PC-9 (cell line): ENCODE measurements around the gene GUCY2C. TPM values are rescaled to one million over a fixed set of nuclear protein-coding genes. Genes with fewer than 3 reads are reported as not detected.

Experiments used
- BruUV-seq: library from RNA; stranded (reverse); fragments of 400-500 nt; replicated peaks from 2 replicates; lab custom pipeline; 2021; lab: Mats Ljungman, UMichigan
- CTCF ChIA-PET: fragments of 300-600 bp; sonication (Branson Sonifier 250); formaldehyde crosslinking; loops from one replicate; lab custom pipeline; 2022; ENCODE audit warnings: antibody characterized with exemption; lab: Charles Lee
- POLR2A ChIA-PET: fragments of 300-600 bp; sonication (Branson Sonifier 250); formaldehyde crosslinking; loops from one replicate; lab custom pipeline; 2022; ENCODE audit warnings: antibody characterized with exemption; ENCODE audit not compliant: unreplicated experiment; lab: Charles Lee
- DNase-seq, 2 experiments: peaks; one replicate each; pipeline versions ENCODE4 v3.0.0 to v3.0.0-alpha.2; 2015 to 2022; ENCODE audit warnings: mixed read lengths in 1 of 2
- H2AFZ ChIP-seq: fragments of 200-600 bp; sonication (generic); 2 replicates; pipeline ENCODE4 v1.8.1; 2017; ENCODE audit warnings: antibody characterized with exemption
- H3F3A ChIP-seq: fragments of 200-600 bp; sonication (generic); 2 replicates; pipeline ENCODE4 v1.8.1; 2017; ENCODE audit warnings: antibody characterized with exemption, mild to moderate bottlenecking, low read depth; ENCODE audit not compliant: insufficient read depth
- H3K27ac ChIP-seq: fragments of 200-600 bp; sonication (generic); 2 replicates; pipeline ENCODE4 v1.6.1; 2016; ENCODE audit warnings: mixed run types
- H3K27me3 ChIP-seq: fragments of 200-600 bp; sonication (generic); 2 replicates; pipeline ENCODE4 v1.6.1; 2016; ENCODE audit warnings: low read depth, mixed run types; ENCODE audit not compliant: insufficient read depth
- H3K36me3 ChIP-seq: fragments of 200-600 bp; sonication (generic); 2 replicates; pipeline ENCODE4 v1.6.1; 2016; ENCODE audit warnings: low read depth, mixed run types
- H3K4me1 ChIP-seq: fragments of 200-600 bp; sonication (generic); replicated peaks from 2 replicates; pipeline ENCODE4 v1.6.1; 2016; ENCODE audit warnings: mixed run types; ENCODE audit not compliant: insufficient read depth
- H3K4me2 ChIP-seq: fragments of 200-600 bp; sonication (generic); 2 replicates; pipeline ENCODE4 v1.6.1; 2017; ENCODE audit warnings: mixed run types
- H3K4me3 ChIP-seq: fragments of 200-600 bp; sonication (generic); 2 replicates; pipeline ENCODE4 v1.6.1; 2016; ENCODE audit warnings: mixed run types
- H3K79me2 ChIP-seq: fragments of 200-600 bp; sonication (generic); 2 replicates; pipeline ENCODE4 v1.6.1; 2017; ENCODE audit warnings: low read depth, mixed run types
- H3K9me2 ChIP-seq: fragments of 200-600 bp; sonication (generic); 2 replicates; pipeline ENCODE4 v1.8.1; 2017; ENCODE audit warnings: mild to moderate bottlenecking; ENCODE audit not compliant: insufficient read depth
- H3K9me3 ChIP-seq: fragments of 200-600 bp; sonication (generic); 2 replicates; pipeline ENCODE4 v1.8.1; 2016; ENCODE audit warnings: low read depth; ENCODE audit not compliant: insufficient read depth
- H4K20me1 ChIP-seq: fragments of 200-600 bp; sonication (generic); 2 replicates; pipeline ENCODE4 v1.8.1; 2017; ENCODE audit not compliant: insufficient read depth
- CTCF ChIP-seq: fragments of 200-600 bp; sonication (generic); conservative IDR thresholded peaks from 2 replicates; pipeline ENCODE4 v1.6.1; 2017; ENCODE audit warnings: mixed run types, antibody characterized with exemption, mild to moderate bottlenecking, moderate library complexity
- EZH2 ChIP-seq: fragments of 200-600 bp; sonication (generic); IDR thresholded peaks from 2 replicates; pipeline ENCODE4 v1.8.0; 2017; ENCODE audit warnings: antibody characterized with exemption, low read depth
- intact Hi-C: fragments of 100-400 bp; cut with micrococcal nuclease; formaldehyde crosslinking; loops from one replicate; pipeline ENCODE4 v1.10.0; 2022; ENCODE audit not compliant: unreplicated experiment
- total RNA-seq: library from RNA; stranded (reverse); gene quantifications from 2 replicates; pipeline ENCODE4 v1.2.3, GENCODE V29; 2021

GUCY2C gene
- total RNA-seq, 1 experiment from 2014 or later: not detected

DNA sequence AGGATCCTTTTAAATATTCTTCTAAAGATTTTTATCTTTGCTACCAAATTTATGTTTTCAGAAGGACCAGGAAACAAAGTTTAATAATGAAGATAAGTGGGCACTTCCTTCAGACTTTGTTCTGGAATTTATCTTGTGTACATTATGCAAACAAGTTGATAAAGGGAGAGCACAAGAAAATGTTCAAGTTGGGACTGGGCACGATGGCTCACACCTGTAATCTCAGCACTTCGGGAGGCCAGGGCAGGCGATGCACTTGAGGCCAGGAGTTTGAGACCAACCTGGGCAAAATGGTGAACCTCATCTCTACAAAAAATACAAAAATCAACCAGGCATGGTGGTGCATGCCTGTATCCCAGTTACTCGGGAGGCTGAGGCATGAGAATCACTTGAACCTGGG, 133.4 kb downstream of the GUCY2C start:
- intact Hi-C loops: no loop called here
- H4K20me1 ChIP-seq: no peaks in the 10 kb centered on the region
- H3K9me3 ChIP-seq: no peaks in the 10 kb centered on the region
- H3K4me2 ChIP-seq: no peak overlapping the region
- no peak for TF ChIP-seq EZH2
- no peak for TF ChIP-seq CTCF
- H3K4me3 ChIP-seq: no peak overlapping the region
- H3K27ac ChIP-seq: no peak overlapping the region
- BruUV-seq: no TSS peak
- no peaks in the 10 kb centered on the region for H3K9me2 ChIP-seq
- H3K27me3 ChIP-seq: no peaks in the 10 kb centered on the region
- ChIA-PET POLR2A (no interaction called here), CTCF (no interaction called here)
- no peaks in the 10 kb centered on the region for H3K79me2 ChIP-seq
- H3F3A ChIP-seq: no peaks in the 10 kb centered on the region; the same call in 1 of the 2 replicates
- H3K36me3 ChIP-seq: no peaks in the 10 kb centered on the region
- no peak for DNase-seq
- H2AFZ ChIP-seq: no peak overlapping the region
- H3K4me1 ChIP-seq: no peaks in the 10 kb centered on the region

Other genes with a start within 250 kb of the GUCY2C start
- gene PLBD1, start 128.7 kb downstream of the GUCY2C start, total RNA-seq: 13.8 and 17.8 TPM in 2 replicates
- 65.8 and 124 TPM in 2 replicates for gene WBP11, start 106.9 kb upstream of the GUCY2C start, total RNA-seq
- gene C12orf60, start 107.1 kb upstream of the GUCY2C start, total RNA-seq: 3.3 and 4.0 TPM in 2 replicates
- gene SMCO3, start 117.6 kb upstream of the GUCY2C start, total RNA-seq: not detected in 2 replicates
- not detected in 2 replicates for gene ART4, start 146.9 kb upstream of the GUCY2C start, total RNA-seq
- gene MGP, start 189.3 kb upstream of the GUCY2C start, total RNA-seq: 79.8 and 89.3 TPM in 2 replicates
- 14.9 and 33.4 TPM in 2 replicates for gene ERP27, start 241.9 kb upstream of the GUCY2C start, total RNA-seq